ENCODE data around the gene SUFU. TPM values are rescaled to one million over a fixed set of nuclear protein-coding genes. Genes with fewer than 3 reads are reported as not detected.
"Not testable (repeated sequence)": the region's sequence is repeated elsewhere in the genome, so short reads cannot be mapped to it uniquely, and the experiment has no call there.

Gene SUFU
- polyA plus RNA-seq, 1 donor, result 14.6 TPM

DNA sequence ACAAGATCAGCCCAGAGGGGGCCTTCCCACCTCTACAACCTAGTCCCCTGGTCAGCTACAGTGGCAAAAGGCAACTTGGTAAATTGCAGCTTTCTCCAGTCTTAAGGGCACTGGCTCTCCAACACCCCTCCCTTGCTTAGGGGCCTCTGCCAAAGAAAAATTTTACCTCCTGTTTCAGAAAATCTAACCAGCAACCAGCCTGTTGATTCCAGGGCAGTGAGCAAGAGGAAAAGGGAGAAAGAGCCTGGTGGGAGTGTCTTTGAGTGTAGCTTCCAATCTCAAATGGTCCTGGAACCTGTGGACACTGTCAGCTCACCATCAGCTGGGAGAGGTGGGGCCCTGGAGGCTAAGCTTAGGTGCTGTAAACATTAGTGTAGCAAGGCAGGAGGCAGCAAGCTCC is 24.1 kb upstream of the SUFU start:
- no peak for DNase-seq (ENCODE audit: low read depth)

DNA sequence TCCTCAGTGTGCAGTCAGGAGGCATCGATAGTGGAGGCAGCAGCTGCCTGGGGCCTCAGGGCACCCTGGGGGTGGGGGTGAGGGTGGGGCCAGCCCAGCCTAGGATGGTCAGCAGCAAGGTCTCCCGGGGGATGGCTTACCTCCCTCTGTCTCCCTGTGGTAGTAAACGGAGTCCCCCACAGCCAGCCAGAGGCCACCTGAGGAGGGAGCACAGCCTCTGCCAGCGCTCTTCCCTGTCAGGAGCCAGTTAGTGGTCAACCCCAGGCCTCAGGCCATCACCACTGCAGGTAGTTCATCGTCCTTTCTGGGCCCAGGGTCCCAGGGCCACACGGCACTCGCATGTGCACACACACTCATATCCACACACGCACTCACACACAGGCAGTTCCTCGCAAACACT is 23.4 kb upstream of the SUFU start:
- no peak for DNase-seq (ENCODE audit: low read depth)

- no peak for DNase-seq (ENCODE audit: low read depth)
Measured at GRCh38 chr10:102484021-102484420, 19.8 kb upstream of the SUFU start.

DNA sequence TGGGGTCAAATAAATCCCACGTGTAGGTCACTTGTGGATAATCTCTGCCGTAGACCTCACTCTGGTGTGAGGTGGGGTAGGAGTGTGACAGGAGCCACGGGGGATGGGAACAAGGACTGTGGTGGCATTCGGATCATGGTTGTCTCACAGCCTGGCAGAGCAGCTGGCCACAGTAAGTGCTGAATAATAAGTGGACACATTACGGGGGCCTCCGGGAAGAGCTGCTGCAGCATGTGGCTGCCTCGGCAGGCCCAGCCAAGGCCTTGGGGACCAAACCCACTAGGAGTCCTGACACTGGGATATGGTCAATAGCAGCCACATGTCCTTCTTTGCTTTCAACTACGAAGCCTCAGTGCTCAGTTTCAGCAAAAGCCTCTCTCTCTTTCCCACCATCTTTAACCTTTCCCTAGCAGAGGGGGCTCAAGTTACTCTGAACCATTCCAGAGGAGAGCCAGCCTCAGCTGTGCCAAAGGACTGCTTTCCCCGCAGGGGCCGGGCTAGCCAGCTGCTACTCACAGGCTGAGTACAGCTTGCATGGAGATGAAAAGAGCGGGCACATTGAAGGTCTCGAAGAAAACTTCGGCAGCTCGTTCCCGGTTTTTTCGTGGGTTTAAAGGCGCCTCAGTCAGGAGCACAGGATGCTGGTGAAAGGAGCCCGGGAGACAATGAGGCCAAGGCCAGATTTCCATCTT is 18.5 kb upstream of the SUFU start:
- DNase-seq (ENCODE audit: low read depth), result no peak

DNA sequence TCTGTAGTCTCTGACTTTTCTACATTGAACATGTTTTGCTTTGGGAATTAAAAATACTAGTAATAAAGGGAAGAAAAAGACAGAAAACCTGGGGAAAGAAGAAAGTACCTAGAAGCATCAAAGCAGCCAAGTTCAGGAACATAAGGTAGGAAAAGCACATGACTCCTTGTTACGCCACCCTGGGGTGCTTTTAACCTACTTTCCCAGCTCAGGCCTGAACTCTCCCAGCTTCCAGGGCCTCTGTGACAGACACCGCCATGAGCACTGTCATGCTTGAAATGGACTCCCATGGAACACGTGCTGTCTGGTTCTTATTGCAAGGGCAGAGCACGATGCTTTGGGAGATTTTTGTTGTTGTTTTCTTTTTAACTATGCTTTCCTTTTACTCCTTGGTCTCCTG is 12.6 kb upstream of the SUFU start:
- DNase-seq (ENCODE audit: low read depth), result no peak

- DNase-seq (ENCODE audit: low read depth), result no peak
Measured at GRCh38 chr10:102492344-102492939, 11.3 kb upstream of the SUFU start.

DNA sequence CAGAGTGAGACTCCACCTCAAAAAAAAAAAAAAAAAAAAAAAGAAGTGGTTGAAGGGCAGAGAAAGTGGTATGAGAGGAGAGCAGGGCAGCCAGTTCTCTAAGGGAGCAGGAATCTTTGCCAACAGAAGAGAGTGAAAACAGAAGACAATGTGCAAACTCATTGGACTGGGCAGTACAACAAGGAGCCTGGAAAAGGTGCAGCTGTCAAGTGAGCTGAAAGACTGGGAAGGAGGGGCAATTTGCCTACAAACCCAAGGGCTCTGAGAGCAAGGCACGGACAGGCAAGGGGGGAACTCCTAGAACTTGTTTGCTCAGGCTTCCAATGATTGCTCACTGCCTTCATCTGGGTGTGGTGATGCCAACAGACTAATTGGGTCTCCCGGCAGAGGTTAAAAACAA is 10.8 kb upstream of the SUFU start:
- no peak for DNase-seq (ENCODE audit: low read depth)

GRCh38 chr10:102493771-102494170 is 10.0 kb upstream of the SUFU start:
- no peak for DNase-seq (ENCODE audit: low read depth)

GRCh38 chr10:102497545-102497944 is 6.2 kb upstream of the SUFU start:
- no peak for DNase-seq (ENCODE audit: low read depth)

- DNase-seq (ENCODE audit: low read depth), result no peak
Measured at GRCh38 chr10:102499356-102499755, 4.4 kb upstream of the SUFU start.

DNA sequence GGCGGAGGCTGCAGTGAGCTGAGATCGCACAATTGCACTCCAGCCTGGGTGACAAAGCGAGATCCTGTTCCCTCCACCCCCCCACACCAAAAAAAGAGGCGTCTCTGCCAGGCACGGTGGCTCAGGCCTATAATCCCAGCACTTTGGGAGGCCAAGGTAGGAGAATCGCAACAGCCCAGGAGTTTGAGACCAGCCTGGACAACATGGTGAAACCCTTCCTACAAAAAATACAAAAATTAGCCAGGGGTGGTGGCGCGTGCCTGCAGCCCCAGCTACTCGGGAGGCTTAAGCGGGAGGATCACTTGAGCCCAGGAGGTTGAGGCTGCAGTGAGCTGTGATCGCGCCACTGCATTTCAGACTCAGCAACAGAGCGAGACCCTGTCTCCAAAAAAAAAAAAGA is 3.1 kb upstream of the SUFU start:
- DNase-seq (ENCODE audit: low read depth), result not testable (repeated sequence)

GRCh38 chr10:102501201-102502028 is 2.4 kb upstream of the SUFU start:
- no peak for DNase-seq (ENCODE audit: low read depth)

- peak; percentile 99 for DNase-seq (ENCODE audit: low read depth)
Measured at GRCh38 chr10:102502029-102502336, 1.8 kb upstream of the SUFU start.

DNA sequence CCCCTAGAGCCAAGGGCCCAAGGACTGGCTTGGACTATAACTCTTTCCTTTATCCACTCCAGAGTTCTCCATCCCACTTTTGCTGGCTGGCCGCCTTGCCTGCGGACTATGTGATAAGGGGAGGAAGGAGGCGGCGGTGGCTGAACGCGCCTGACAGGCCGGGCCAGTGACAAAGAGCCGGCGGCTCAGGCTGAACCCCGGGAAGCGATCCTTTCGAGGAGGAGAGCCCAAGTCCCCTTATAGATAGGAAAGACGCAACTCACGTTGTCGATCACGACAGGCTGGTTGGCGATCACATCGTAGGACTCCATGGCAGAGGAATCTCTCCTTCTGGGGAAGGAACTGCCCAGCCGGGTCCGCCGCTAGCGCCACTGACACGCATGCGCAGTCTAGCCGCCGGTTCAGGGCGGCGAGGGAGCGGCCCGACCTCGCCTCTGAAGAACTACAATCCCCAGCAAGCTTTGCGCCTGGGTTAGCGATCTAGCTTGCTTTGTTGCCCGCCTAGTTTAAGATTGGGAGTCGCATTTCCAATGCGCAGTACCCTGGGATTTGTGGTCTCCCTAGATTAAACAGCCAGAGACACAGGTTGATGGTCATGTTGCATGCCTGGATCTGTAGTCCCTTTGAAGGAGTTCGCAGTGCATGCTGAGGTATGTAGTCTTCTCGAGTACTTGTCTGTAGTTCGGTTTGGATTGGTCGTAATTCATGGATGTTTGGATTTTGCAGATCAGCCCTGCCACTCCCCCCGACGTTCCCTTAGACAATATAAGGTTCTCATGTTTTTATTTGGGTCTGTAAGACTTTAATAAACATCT is 1.2 kb upstream of the SUFU start, which contains the start of gene ACTR1A:
Gene ACTR1A (minus strand): TSS at position 376 of the 815 bp plus-strand sequence. CDS start 65 bp downstream, at position 311.
- DNase-seq (ENCODE audit: low read depth), result peak; percentile 95

- DNase-seq (ENCODE audit: low read depth), result no peak
Measured at GRCh38 chr10:102504179-102504975, 605 bp downstream of the SUFU start.

DNA sequence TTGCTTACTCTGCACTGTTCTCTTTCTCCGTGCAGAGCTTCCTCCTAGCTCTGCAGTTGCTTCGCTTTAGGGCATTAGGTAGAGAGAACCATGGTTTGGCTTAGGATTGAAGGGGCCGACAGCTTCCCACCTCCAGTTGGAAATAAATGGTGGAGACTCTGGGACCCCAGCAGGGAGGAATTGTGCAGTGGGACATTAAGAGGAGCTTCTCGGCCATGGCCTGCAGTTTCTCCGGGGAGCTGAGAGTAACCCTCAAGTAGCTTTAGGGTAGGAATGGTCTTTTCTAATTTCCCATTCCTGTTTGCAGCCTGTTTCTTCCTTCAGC is 1.2 kb downstream of the SUFU start:
- DNase-seq (ENCODE audit: low read depth), result no peak

DNA sequence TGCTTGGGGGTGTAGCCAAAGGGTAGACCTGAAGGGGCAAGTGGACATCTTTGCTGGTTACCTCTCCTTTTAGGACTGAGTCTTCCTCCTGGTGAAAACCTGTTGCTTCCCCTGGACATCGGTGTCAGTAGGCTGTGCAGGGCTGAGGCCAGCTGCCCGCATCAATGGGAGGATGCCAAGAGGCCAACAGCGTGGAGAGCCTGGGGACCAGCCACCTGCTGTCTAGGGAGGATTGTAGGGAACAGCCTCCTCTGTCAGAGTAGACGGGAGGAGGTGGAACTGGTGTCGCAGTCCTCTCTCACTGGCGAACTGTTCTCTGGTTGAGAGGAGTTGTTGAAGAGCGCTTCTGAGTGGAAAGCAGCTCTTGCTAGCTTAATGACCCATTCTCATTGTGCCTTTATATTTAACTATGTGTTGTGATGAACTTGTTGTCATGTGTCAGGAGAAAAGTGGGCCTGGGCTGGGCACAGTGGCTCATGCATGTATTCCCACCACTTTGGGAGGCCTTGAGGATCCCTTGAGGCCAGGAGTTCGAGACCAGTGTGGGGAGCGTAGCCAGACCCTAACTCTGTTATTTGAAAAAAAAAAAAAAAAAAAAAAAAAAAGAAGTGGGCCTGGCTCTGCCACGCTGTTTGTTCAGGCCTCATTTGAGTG is 1.8 kb downstream of the SUFU start:
- no peak for DNase-seq (ENCODE audit: low read depth)

- DNase-seq (ENCODE audit: low read depth), result no peak
Measured at GRCh38 chr10:102507521-102507920, 3.7 kb downstream of the SUFU start.

DNA sequence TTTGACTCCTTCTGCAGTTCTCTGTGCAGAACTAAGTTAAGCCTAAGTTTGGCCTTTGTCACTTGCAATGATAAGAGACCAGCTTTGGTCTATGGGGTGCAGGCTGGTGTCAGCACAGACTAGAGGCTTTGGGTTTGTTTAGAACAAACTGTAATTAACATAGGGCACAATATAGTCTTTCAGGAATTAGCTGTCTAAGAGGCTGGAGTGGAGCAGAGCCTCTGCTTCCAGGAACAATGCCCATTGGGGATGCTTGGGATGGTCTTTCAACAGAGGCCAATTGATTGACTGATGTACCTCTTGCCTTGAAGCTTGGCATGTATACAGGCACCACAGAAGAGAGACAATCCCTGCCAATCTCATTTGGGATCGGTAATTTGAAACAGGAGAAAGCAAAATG is 4.7 kb downstream of the SUFU start:
- no peak for DNase-seq (ENCODE audit: low read depth)

GRCh38 chr10:102509387-102509786 is 5.6 kb downstream of the SUFU start:
- DNase-seq (ENCODE audit: low read depth), result no peak
